Heart right ventricle (tissue), 16 donors: ENCODE measurements around the gene CUBN. TPM values are rescaled to one million over a fixed set of nuclear protein-coding genes. Genes with fewer than 3 reads are reported as not detected.

Experiments
- ATAC-seq, 8 donors: fragments of 200-7000 bp; cut with Tn5 transposase; one replicate each; pipeline ENCODE4 v1.9.1; 2020; ENCODE audit warnings: mild to moderate bottlenecking in 8 of 8, moderate library complexity in 8 of 8, moderate number of reproducible peaks in 1 of 8
- DNase-seq, 2 donors: peaks; one replicate each; pipeline ENCODE4 v3.0.0-alpha.2; 2020
- H3K27ac ChIP-seq, 10 donors: fragments of 200-600 bp; sonication (generic) in 2 of 10; one replicate each; pipeline versions ENCODE4 v1.5.0 to v1.8.0; 2020 to 2022; ENCODE audit warnings: mild to moderate bottlenecking in 3 of 10
- H3K27me3 ChIP-seq, 7 donors: fragments of 200-600 bp; one replicate each; pipeline ENCODE4 v1.8.0; 2021 to 2022; ENCODE audit warnings: mild to moderate bottlenecking in 2 of 7
- H3K36me3 ChIP-seq, 9 donors: fragments of 200-600 bp; sonication (generic) in 1 of 9; one replicate each; pipeline versions ENCODE4 v1.5.0 to v1.8.0; 2020 to 2022; ENCODE audit warnings: mild to moderate bottlenecking in 2 of 9
- H3K4me1 ChIP-seq, 9 donors: fragments of 200-600 bp; sonication (generic) in 1 of 9; one replicate each; pipeline versions ENCODE4 v1.5.0 to v1.8.0; 2020 to 2022; ENCODE audit warnings: mild to moderate bottlenecking in 4 of 9
- H3K4me3 ChIP-seq, 10 donors: fragments of 200-600 bp; sonication (generic) in 2 of 10; one replicate each; pipeline versions ENCODE4 v1.5.0 to v1.8.0; 2020 to 2022; ENCODE audit warnings: mild to moderate bottlenecking in 7 of 10, moderate library complexity in 2 of 10
- H3K9me3 ChIP-seq, 11 donors: fragments of 200-600 bp in 10 of 11; sonication (generic) in 2 of 11; one replicate each; pipeline versions ENCODE4 v1.5.0 to v1.8.0; 2013 to 2022; ENCODE audit warnings: mild to moderate bottlenecking in 2 of 11, control low read depth in 1 of 11, moderate library complexity in 1 of 11
- WGBS, 2 donors: extraction: QIAGEN DNeasy Blood & Tissue Kit; methylation state at CpG; one replicate each; pipeline ENCODE4 v1.1.7; 2013; ENCODE audit warnings: inconsistent platforms in 1 of 2; 5-methylcytosine and 5-hydroxymethylcytosine counted together
- intact Hi-C, 10 donors: fragments of 100-400 bp; cut with DNase I; formaldehyde crosslinking; loops; one replicate each; pipeline versions ENCODE4 v1.11.1 to v1.14.2; 2022
- polyA plus RNA-seq, 2 donors: library from polyadenylated mRNA; stranded (reverse); fragments of 200-250 nt; gene quantifications; one replicate each; pipeline ENCODE4 v1.2.3, GENCODE V29; 2013
- total RNA-seq, 10 donors: library from RNA; stranded (reverse); fragmentation: NEBNext Ultra II Directional in 3 of 10; extraction: Animal tissue kit (Norgen Biotek cat#: 25700) in 3 of 10; gene quantifications; one replicate each; pipeline versions ENCODE4 v1.2.1 to v1.2.4, GENCODE V29; 2021 to 2023
- TF ChIP-seq, protein P1 (sequence below), 9 donors: fragments of 200-600 bp; sonication (generic) in 2 of 9; IDR thresholded peaks; one replicate each; pipeline versions ENCODE4 v1.5.0 to v1.8.0; 2021 to 2022; ENCODE audit warnings: antibody characterized with exemption in 9 of 9, mild to moderate bottlenecking in 5 of 9, moderate library complexity in 1 of 9
- donor health status: Arrhythmogenic right ventricular cardiomyopathy.
- donor health status: ischemic (EF 13 %, LVEDD 7.1; RV severe dilation, severe dysfunction).
- donor health status: healthy with polysubstance abuse.
- donor health status: DM: no; HTN: yes; CAD: no.
- donor health status: DM: no; HTN: no; CAD: no.
- donor health status: ischemic (EF 25% LVEDD 6.9; RV normal size, moderate dysfunction).
- donor health status: ischemic (EF 25% LVEDD 5.7; RV mildly dilated, moderate dysfunction).
- donor health status: healthy.
- donor health status: DM: yes; HTN: yes; CAD: no.
- donor health status: Ischemic cardiomyopathy.
- donor health status: ischemic (EF 35%, LVEDD 5.7; RV mildly dilated, moderate dysfunction).
- donor health status: nonischemic (EF 11% LVEDD 7.7; RV severe dilation, severe dysfunction).
- donor health status: DM: yes; HTN: yes; CAD: no.
- donor health status: PGD.
- donor health status: ischemic (EF 29% LVEDD 5.4; RV normal size, mild dysfunction).
- donor health status: nonischemic (EF 23%, LVEDD 6.1; RV moderate dilation, normal function).

CUBN gene
- total and polyA plus RNA-seq, 12 donors, result 0.13 to 1.2 (median 0.42) TPM

DNA sequence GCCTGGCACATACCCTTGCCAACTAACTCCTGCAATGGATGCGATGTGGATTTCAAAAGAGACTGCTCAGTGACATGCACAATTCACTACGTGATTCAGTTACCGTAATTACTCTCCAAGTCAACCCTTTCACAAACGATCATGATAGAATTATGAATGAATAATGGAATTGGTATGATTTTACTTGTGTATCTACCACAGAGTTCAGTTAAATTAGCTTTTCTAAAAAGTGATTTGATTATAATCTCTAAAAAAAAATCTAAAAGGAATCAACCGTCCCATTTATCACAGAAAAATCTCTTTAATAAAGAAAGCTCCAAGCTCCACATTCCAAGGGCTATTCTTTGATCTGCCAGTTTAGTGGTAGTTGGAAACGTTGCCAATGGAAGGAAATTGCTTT, 282.0 kb downstream of the CUBN start:
- Histone ChIP-seq H3K27ac (no peak overlapping the region), H3K36me3 (no peaks in the 10 kb centered on the region), H3K4me1 (peaks cover 0 to 28% (median 0%) of the 10 kb centered on the region in 9 donors), H3K27me3 (no peaks in the 10 kb centered on the region), H3K4me3 (no peak overlapping the region), H3K9me3 (no peaks in the 10 kb centered on the region)
- ATAC-seq, result no peak
- TF ChIP-seq, protein P1, sequence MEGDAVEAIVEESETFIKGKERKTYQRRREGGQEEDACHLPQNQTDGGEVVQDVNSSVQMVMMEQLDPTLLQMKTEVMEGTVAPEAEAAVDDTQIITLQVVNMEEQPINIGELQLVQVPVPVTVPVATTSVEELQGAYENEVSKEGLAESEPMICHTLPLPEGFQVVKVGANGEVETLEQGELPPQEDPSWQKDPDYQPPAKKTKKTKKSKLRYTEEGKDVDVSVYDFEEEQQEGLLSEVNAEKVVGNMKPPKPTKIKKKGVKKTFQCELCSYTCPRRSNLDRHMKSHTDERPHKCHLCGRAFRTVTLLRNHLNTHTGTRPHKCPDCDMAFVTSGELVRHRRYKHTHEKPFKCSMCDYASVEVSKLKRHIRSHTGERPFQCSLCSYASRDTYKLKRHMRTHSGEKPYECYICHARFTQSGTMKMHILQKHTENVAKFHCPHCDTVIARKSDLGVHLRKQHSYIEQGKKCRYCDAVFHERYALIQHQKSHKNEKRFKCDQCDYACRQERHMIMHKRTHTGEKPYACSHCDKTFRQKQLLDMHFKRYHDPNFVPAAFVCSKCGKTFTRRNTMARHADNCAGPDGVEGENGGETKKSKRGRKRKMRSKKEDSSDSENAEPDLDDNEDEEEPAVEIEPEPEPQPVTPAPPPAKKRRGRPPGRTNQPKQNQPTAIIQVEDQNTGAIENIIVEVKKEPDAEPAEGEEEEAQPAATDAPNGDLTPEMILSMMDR (IDR thresholded peaks at IDR 0.05), result no peak
- WGBS, 2 donors, result 66 to 69% methylated on average over 6 of the region's 6 CpGs
- intact Hi-C loops, result loop anchor here in 3 of 10 donors (5.0 to 10.0 kb wide), 2 partner anchors 585 to 587 kb away; no protein-coding TSS in a partner anchor
- DNase-seq, result no peak

DNA sequence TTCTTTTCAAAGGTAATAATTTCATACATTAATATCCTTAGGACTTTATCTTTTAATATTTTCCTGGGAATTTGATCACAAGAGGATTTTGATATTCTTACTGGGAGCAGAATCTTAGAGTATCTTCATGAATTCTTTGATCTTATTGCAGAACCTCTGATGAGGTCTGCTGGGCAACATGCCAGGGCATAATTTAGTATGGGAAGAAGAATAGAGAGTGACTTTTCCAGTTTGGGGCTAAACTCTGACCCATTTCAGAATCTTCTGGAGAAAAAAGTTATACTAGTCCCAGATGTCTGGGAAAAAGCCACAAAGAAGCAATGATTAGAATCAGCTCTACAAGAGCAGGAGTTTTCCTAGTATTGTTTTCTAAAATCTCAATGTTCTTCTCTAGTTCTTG, 284.4 kb downstream of the CUBN start:
- DNase-seq (no peak), ATAC-seq (no peak)
- Histone ChIP-seq H3K4me1 (peaks cover 0 to 28% (median 0%) of the 10 kb centered on the region in 9 donors), H3K9me3 (no peaks in the 10 kb centered on the region), H3K27ac (no peak overlapping the region), H3K36me3 (no peaks in the 10 kb centered on the region), H3K27me3 (no peaks in the 10 kb centered on the region), H3K4me3 (no peak overlapping the region)
- TF ChIP-seq, protein P1 (IDR thresholded peaks at IDR 0.05), result no peak
- intact Hi-C loops, result loop anchor here in 4 of 10 donors (2.0 to 10.0 kb wide), 3 partner anchors 412 to 590 kb away; no protein-coding TSS in a partner anchor

DNA sequence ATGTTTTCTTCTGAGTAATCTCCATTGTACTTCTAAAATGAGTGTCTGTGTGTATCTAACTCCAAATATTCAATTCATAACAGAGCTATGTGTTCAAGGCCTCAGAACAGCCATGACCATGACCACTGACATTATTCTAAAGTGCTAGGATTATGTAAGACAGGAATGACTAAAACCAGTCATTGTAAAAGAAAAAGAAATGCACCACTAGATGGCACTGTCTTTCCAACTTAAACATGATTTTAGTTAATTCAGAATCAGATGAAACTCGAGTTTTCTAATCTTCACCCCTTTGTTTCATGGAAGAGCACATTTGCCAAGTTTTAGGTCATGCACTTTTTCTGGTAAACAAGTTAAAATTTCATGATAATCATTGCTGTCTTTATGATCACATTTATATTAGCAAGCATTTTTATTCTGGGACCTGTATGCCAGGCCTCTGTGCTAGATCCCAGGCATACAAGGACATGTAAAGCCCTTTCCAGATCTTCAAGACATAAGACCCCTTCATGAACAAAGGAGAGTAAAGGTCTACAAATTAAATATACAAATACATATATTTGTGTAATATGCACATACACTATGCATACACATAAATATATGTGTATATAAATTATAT, 286.2 kb downstream of the CUBN start:
- no peaks in the 10 kb centered on the region for H3K27me3 ChIP-seq
- peak in 6 of 8 donors; percentile 64 to 73 (median 70) for ATAC-seq
- no peak overlapping the region for H3K4me3 ChIP-seq
- H3K27ac ChIP-seq, result no peak overlapping the region
- intact Hi-C loops, result loop anchor here (1.0 to 10.0 kb wide), 7 partner anchors 409 to 591 kb away; no protein-coding TSS in a partner anchor
- peak in 1 of 2 donors; percentile 17 for DNase-seq
- no peaks in the 10 kb centered on the region for H3K9me3 ChIP-seq
- 0 to 1% methylated on average over 1 of the region's 1 CpG for WGBS, 2 donors
- TF ChIP-seq, protein P1 (IDR thresholded peaks at IDR 0.05), result peak; percentile 54 to 80 (median 69)
- no peaks in the 10 kb centered on the region for H3K36me3 ChIP-seq
- peaks cover 0 to 28% (median 0%) of the 10 kb centered on the region in 9 donors for H3K4me1 ChIP-seq

DNA sequence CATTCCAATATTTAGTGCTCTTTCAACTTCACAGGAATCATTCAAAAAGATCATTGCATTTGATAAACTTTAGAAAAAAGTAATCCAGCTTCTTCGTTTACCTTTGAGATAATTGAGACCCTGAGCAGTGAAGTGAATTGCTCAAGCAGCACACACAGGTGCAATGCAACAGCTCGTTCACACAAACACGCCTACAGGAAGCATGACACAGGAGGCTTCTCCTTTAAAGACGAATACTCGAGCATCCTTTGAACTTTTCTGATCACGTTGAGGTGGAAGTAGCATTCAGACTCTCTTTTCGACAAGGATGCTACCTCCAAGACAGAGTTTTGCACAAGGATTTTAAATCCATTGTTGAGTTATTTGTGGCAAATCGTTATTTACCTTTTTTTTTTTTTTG, 294.4 kb downstream of the CUBN start:
- Histone ChIP-seq H3K36me3 (no peaks in the 10 kb centered on the region), H3K4me1 (peaks cover 0 to 18% (median 11%) of the 10 kb centered on the region in 9 donors), H3K27me3 (no peaks in the 10 kb centered on the region), H3K27ac (no peak overlapping the region), H3K9me3 (no peaks in the 10 kb centered on the region), H3K4me3 (no peak overlapping the region)
- WGBS, 2 donors, result 84 to 88% methylated on average over 8 of the region's 8 CpGs
- ATAC-seq (no peak), DNase-seq (no peak)
- intact Hi-C loops, result no loop called here
- TF ChIP-seq, protein P1 (IDR thresholded peaks at IDR 0.05), result no peak
